Mucosa of rectum (tissue), 2 donors: Measurements from ENCODE around the gene PLCH1.

Experiments
- H3K27ac ChIP-seq, 2 donors: one replicate each; pipeline ENCODE4 v1.7.0; 2013; ENCODE audit warnings: inconsistent platforms in 2 of 2, low read depth in 2 of 2, low read length in 2 of 2
- H3K27me3 ChIP-seq, 2 donors: one replicate each; pipeline ENCODE4 v1.7.0; 2013; ENCODE audit warnings: low read length in 2 of 2; ENCODE audit not compliant: control insufficient read depth in 2 of 2, insufficient read depth in 2 of 2
- H3K36me3 ChIP-seq, 2 donors: one replicate each; pipeline ENCODE4 v1.7.0; 2013; ENCODE audit warnings: low read length in 2 of 2; ENCODE audit not compliant: control insufficient read depth in 2 of 2, insufficient read depth in 2 of 2
- H3K4me1 ChIP-seq, 2 donors: one replicate each; pipeline ENCODE4 v1.7.0; 2013; ENCODE audit warnings: low read length in 2 of 2, mild to moderate bottlenecking in 1 of 2; ENCODE audit not compliant: control insufficient read depth in 2 of 2, insufficient read depth in 2 of 2
- H3K4me3 ChIP-seq, 2 donors: one replicate each; pipeline ENCODE4 v1.7.0; 2013; ENCODE audit warnings: low read length in 2 of 2
- H3K9ac ChIP-seq, 2 donors: one replicate each; pipeline ENCODE4 v1.7.0; 2013; ENCODE audit warnings: low read length in 2 of 2, low read depth in 1 of 2, mild to moderate bottlenecking in 1 of 2
- H3K9me3 ChIP-seq, 2 donors: one replicate each; pipeline ENCODE4 v1.7.0; 2013; ENCODE audit warnings: low read length in 2 of 2; ENCODE audit not compliant: control insufficient read depth in 2 of 2
- donor health status: healthy.
- donor health status: Normal muscosa, but diverticular disease.

The PLCH1 gene

GRCh38 chr3:155667988-155668387 lies 76.9 kb downstream of the PLCH1 start:
- no peak overlapping the region for H3K4me3 ChIP-seq
- no peaks in the 10 kb centered on the region for H3K36me3 ChIP-seq
- peaks cover 2 to 13% of the 10 kb centered on the region in 2 donors for H3K4me1 ChIP-seq
- H3K9me3 ChIP-seq = no peaks in the 10 kb centered on the region
- no peak overlapping the region for H3K27ac ChIP-seq
- H3K9ac ChIP-seq = no peak overlapping the region
- H3K27me3 ChIP-seq = no peaks in the 10 kb centered on the region

- H3K36me3 ChIP-seq = no peaks in the 10 kb centered on the region
These were observed 79.8 kb downstream of the PLCH1 start for GRCh38 chr3:155664925-155665695.

GRCh38 chr3:155663467-155664212 lies 81.2 kb downstream of the PLCH1 start:
- H3K27ac ChIP-seq = no peak overlapping the region

More at GRCh38 chr3:155664925-155665695, 79.8 kb downstream of the PLCH1 start:
- Histone ChIP-seq H3K27me3 (no peaks in the 10 kb centered on the region), H3K4me3 (peak overlapping the region in 1 of 2 donors; percentile 64), H3K9ac (no peak overlapping the region), H3K27ac (peak overlapping the region; percentile 59 to 73), H3K9me3 (no peaks in the 10 kb centered on the region), H3K4me1 (peaks cover 2 to 13% of the 10 kb centered on the region in 2 donors)

GRCh38 chr3:155661760-155662159 lies 83.1 kb downstream of the PLCH1 start:
- Histone ChIP-seq H3K9ac (no peak overlapping the region), H3K9me3 (no peaks in the 10 kb centered on the region), H3K4me3 (no peak overlapping the region), H3K4me1 (peaks cover 2 to 13% of the 10 kb centered on the region in 2 donors), H3K36me3 (no peaks in the 10 kb centered on the region), H3K27me3 (no peaks in the 10 kb centered on the region), H3K27ac (no peak overlapping the region)

More at GRCh38 chr3:155663467-155664212, 81.2 kb downstream of the PLCH1 start:
- Histone ChIP-seq H3K4me1 (peaks cover 2 to 13% of the 10 kb centered on the region in 2 donors), H3K9ac (no peak overlapping the region), H3K36me3 (no peaks in the 10 kb centered on the region), H3K27me3 (no peaks in the 10 kb centered on the region), H3K9me3 (no peaks in the 10 kb centered on the region), H3K4me3 (no peak overlapping the region)

GRCh38 chr3:155661042-155661441 lies 83.8 kb downstream of the PLCH1 start:
- Histone ChIP-seq H3K4me3 (no peak overlapping the region), H3K27me3 (no peaks in the 10 kb centered on the region), H3K4me1 (peaks cover 0 to 12% of the 10 kb centered on the region in 2 donors), H3K9me3 (no peaks in the 10 kb centered on the region), H3K27ac (no peak overlapping the region), H3K9ac (no peak overlapping the region), H3K36me3 (no peaks in the 10 kb centered on the region)

- Histone ChIP-seq H3K9ac (no peak overlapping the region), H3K27ac (no peak overlapping the region), H3K36me3 (no peaks in the 10 kb centered on the region), H3K9me3 (no peaks in the 10 kb centered on the region), H3K4me3 (no peak overlapping the region), H3K4me1 (no peaks in the 10 kb centered on the region), H3K27me3 (no peaks in the 10 kb centered on the region)
These were observed 86.1 kb downstream of the PLCH1 start for GRCh38 chr3:155658671-155659261.

- Histone ChIP-seq H3K9ac (no peak overlapping the region), H3K4me1 (no peaks in the 10 kb centered on the region), H3K4me3 (no peak overlapping the region), H3K27me3 (no peaks in the 10 kb centered on the region), H3K27ac (no peak overlapping the region), H3K9me3 (no peaks in the 10 kb centered on the region), H3K36me3 (no peaks in the 10 kb centered on the region)
These were observed 86.9 kb downstream of the PLCH1 start for GRCh38 chr3:155658006-155658405.

GRCh38 chr3:155657161-155657560 lies 87.7 kb downstream of the PLCH1 start:
- Histone ChIP-seq H3K36me3 (no peaks in the 10 kb centered on the region), H3K27ac (no peak overlapping the region), H3K4me3 (no peak overlapping the region), H3K9ac (no peak overlapping the region), H3K4me1 (no peaks in the 10 kb centered on the region), H3K9me3 (no peaks in the 10 kb centered on the region), H3K27me3 (no peaks in the 10 kb centered on the region)

GRCh38 chr3:155656466-155656865 lies 88.4 kb downstream of the PLCH1 start:
- Histone ChIP-seq H3K27me3 (no peaks in the 10 kb centered on the region), H3K27ac (no peak overlapping the region), H3K4me1 (no peaks in the 10 kb centered on the region), H3K9ac (no peak overlapping the region), H3K4me3 (no peak overlapping the region), H3K9me3 (no peaks in the 10 kb centered on the region), H3K36me3 (no peaks in the 10 kb centered on the region)
